ENCODE data around the gene PLN. TPM values are rescaled to one million over a fixed set of nuclear protein-coding genes. Genes with fewer than 3 reads are reported as not detected.
A peak's percentile ranks its signal among the peaks of the same experiment; 100 is the strongest.

The PLN gene
- total and polyA plus RNA-seq, 9 of the 15 experiments (the other 6 are each of a cell fraction or from before 2014, with no cell fraction given), result 0.03 to 0.30 (median 0.03) TPM; not detected in 6

DNA sequence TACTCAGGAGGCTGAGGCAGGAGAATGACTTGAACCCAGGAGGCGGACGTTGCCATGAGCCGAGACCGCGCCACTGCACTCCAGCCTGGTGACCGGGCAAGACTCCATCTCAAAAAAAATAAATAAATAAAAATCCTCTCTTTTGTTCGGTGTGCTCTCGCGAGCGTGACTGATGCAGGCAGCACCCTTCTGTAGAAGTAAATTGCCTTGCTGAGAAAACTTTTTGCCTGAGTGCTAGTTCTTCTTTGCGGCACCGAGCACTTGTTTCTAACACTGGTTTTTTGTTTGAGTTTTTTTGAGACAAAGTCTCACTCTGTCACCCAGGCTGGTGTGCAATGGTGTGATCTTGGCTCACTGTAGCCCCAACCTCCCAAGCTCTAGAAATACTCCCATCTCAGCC lies 30.5 kb downstream of the PLN start:
- H3K27me3 ChIP-seq (ENCODE audit: control insufficient read depth in 2 of 2, insufficient read depth in 2 of 2, low read length in 2 of 2), result no peaks in the 10 kb centered on the region
- peaks cover 3% of the 10 kb centered on the region for H3K36me3 ChIP-seq (ENCODE audit: control insufficient read depth, insufficient read depth, low read length)
- H3K9me1 ChIP-seq (ENCODE audit: control insufficient read depth, insufficient read depth, low read length), result no peaks in the 10 kb centered on the region
- WGBS (ENCODE audit: insufficient coverage, low coverage, missing lambda C conversion rate), result 98% methylated on average over 11 of the region's 12 CpGs
- no peak for ATAC-seq
- no peak overlapping the region for H3K9ac ChIP-seq (ENCODE audit: insufficient read depth in 1 of 2, low read depth in 2 of 2, low read length in 2 of 2)
- H3K4me1 ChIP-seq (replicated peaks in 1 of 2; ENCODE audit: control insufficient read depth in 2 of 2, insufficient read depth in 2 of 2, low read length in 2 of 2), result peaks cover 0 to 14% of the 10 kb centered on the region in 2 experiments; a peak in 3 of 5 replicates
- DNase-seq (ENCODE audit: extremely low read depth in 1 of 4, low spot score in 3 of 4), result no peak
- no TSS peak for BruUV-seq (replicated peaks)
- H3K4me3 ChIP-seq, result no peak overlapping the region
- FAIRE-seq, result no peak
- in situ Hi-C loops (cut with MboI) (no loop called here), intact Hi-C loops (cut with micrococcal nuclease) (no loop called here)
- H4K20me1 ChIP-seq (replicated peaks; ENCODE audit: control insufficient read depth, insufficient read depth, low read length), result no peaks in the 10 kb centered on the region
- H3K27ac ChIP-seq (ENCODE audit: extremely low read depth, low read depth, low read length), result no peak overlapping the region
- H3K4me2 ChIP-seq (ENCODE audit: insufficient read depth, low read length), result no peak overlapping the region
- no peak overlapping the region for H2AFZ ChIP-seq (ENCODE audit: low read depth, low read length)
- CTCF ChIA-PET (ENCODE audit: low intra/inter-chr PET ratio), result interaction anchor here (1.0 kb wide), 1 partner anchor 295 kb away, joined by 3 read pairs; no protein-coding TSS in a partner anchor
- peaks cover 12% of the 10 kb centered on the region for H3K9me3 ChIP-seq (replicated peaks; ENCODE audit: control insufficient read depth, insufficient read depth, low read depth, low read length)
- no peaks in the 10 kb centered on the region for H3K79me2 ChIP-seq (ENCODE audit: control insufficient read depth, insufficient read depth, low read length)
- POLR2A ChIA-PET, result no interaction called here
- TF ChIP-seq CBX5 (IDR thresholded peaks at IDR 0.05; ENCODE audit: borderline replicate concordance, low read depth) (0 out of 2 replicates have a peak, but pooled peaks have one; percentile 71), RUNX1 (IDR thresholded peaks at IDR 0.05; ENCODE audit: low read depth) (no peak), NCOA1 (IDR thresholded peaks at IDR 0.05; ENCODE audit: low read depth) (no peak), MAZ (CRISPR knock-in tag; conservative IDR thresholded peaks at IDR 0.05 in 1 of 2, IDR thresholded peaks at IDR 0.05 in 1 of 2) (no peak), TAF9B (IDR thresholded peaks at IDR 0.05; ENCODE audit: partially characterized antibody) (no peak), TRIM24 (IDR thresholded peaks at IDR 0.05) (peak in 1 of 2 experiments; percentile 36; a peak in 1 of 4 replicates), HDAC3 (IDR thresholded peaks at IDR 0.05; ENCODE audit: borderline replicate concordance, partially characterized antibody) (no peak), ZBTB8A (IDR thresholded peaks at IDR 0.05; ENCODE audit: partially characterized antibody) (no peak), IRF2 (CRISPR knock-in tag; IDR thresholded peaks at IDR 0.05) (no peak), ZNF431 (CRISPR knock-in tag; IDR thresholded peaks at IDR 0.05) (no peak), CBX3 (IDR thresholded peaks at IDR 0.05; ENCODE audit: borderline replicate concordance in 1 of 2, low read length in 2 of 2) (peak in 1 of 2 experiments; percentile 90; a peak in 2 of 3 replicates), ZNF830 (CRISPR knock-in tag; IDR thresholded peaks at IDR 0.05) (no peak), TRIM28 (IDR thresholded peaks at IDR 0.05) (peak; percentile 68; the same call in 1 of the 2 replicates)
- TF ChIP-seq, protein P1, sequence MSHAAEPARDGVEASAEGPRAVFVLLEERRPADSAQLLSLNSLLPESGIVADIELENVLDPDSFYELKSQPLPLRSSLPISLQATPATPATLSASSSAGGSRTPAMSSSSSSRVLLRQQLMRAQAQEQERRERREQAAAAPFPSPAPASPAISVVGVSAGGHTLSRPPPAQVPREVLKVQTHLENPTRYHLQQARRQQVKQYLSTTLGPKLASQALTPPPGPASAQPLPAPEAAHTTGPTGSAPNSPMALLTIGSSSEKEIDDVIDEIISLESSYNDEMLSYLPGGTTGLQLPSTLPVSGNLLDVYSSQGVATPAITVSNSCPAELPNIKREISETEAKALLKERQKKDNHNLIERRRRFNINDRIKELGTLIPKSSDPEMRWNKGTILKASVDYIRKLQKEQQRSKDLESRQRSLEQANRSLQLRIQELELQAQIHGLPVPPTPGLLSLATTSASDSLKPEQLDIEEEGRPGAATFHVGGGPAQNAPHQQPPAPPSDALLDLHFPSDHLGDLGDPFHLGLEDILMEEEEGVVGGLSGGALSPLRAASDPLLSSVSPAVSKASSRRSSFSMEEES (CRISPR knock-in tag; IDR thresholded peaks at IDR 0.05), result no peak
- TF ChIP-seq, protein P2, sequence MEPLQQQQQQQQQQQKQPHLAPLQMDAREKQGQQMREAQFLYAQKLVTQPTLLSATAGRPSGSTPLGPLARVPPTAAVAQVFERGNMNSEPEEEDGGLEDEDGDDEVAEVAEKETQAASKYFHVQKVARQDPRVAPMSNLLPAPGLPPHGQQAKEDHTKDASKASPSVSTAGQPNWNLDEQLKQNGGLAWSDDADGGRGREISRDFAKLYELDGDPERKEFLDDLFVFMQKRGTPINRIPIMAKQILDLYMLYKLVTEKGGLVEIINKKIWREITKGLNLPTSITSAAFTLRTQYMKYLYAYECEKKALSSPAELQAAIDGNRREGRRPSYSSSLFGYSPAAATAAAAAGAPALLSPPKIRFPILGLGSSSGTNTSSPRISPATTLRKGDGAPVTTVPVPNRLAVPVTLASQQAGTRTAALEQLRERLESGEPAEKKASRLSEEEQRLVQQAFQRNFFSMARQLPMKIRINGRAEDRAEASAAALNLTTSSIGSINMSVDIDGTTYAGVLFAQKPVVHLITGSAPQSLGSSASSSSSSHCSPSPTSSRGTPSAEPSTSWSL (CRISPR knock-in tag; IDR thresholded peaks at IDR 0.05; ENCODE audit: borderline replicate concordance), result no peak
- TF ChIP-seq, protein P3, sequence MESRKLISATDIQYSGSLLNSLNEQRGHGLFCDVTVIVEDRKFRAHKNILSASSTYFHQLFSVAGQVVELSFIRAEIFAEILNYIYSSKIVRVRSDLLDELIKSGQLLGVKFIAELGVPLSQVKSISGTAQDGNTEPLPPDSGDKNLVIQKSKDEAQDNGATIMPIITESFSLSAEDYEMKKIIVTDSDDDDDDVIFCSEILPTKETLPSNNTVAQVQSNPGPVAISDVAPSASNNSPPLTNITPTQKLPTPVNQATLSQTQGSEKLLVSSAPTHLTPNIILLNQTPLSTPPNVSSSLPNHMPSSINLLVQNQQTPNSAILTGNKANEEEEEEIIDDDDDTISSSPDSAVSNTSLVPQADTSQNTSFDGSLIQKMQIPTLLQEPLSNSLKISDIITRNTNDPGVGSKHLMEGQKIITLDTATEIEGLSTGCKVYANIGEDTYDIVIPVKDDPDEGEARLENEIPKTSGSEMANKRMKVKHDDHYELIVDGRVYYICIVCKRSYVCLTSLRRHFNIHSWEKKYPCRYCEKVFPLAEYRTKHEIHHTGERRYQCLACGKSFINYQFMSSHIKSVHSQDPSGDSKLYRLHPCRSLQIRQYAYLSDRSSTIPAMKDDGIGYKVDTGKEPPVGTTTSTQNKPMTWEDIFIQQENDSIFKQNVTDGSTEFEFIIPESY (CRISPR knock-in tag; IDR thresholded peaks at IDR 0.05), result peak; percentile 82; the same call in 1 of the 2 replicates
- TF ChIP-seq, protein P4, sequence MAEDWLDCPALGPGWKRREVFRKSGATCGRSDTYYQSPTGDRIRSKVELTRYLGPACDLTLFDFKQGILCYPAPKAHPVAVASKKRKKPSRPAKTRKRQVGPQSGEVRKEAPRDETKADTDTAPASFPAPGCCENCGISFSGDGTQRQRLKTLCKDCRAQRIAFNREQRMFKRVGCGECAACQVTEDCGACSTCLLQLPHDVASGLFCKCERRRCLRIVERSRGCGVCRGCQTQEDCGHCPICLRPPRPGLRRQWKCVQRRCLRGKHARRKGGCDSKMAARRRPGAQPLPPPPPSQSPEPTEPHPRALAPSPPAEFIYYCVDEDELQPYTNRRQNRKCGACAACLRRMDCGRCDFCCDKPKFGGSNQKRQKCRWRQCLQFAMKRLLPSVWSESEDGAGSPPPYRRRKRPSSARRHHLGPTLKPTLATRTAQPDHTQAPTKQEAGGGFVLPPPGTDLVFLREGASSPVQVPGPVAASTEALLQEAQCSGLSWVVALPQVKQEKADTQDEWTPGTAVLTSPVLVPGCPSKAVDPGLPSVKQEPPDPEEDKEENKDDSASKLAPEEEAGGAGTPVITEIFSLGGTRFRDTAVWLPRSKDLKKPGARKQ (CRISPR knock-in tag; IDR thresholded peaks at IDR 0.05), result no peak
